T-helper 2 cell treated with Interferon-gamma antibody and Interleukin-4, amounts not matched to agents 5 μg/mL and 100 μg/mL, for 36 hours (primary cell): ENCODE results near the gene CH25H.

ENCODE experiments used
- DNase-seq: peaks from one replicate; pipeline ENCODE4 v3.0.0; 2021; ENCODE audit warnings: low spot score
- H3K27ac Mint-ChIP-seq: one replicate; pipeline ENCODE4 v1.8.0; 2021; ENCODE audit warnings: mild to moderate bottlenecking, mixed read lengths
- H3K27me3 Mint-ChIP-seq: one replicate; pipeline ENCODE4 v1.8.0; 2021; ENCODE audit warnings: low read depth, mixed read lengths
- H3K36me3 Mint-ChIP-seq: one replicate; pipeline ENCODE4 v1.8.0; 2021; ENCODE audit warnings: low read depth, mixed read lengths
- H3K4me1 Mint-ChIP-seq: one replicate; pipeline ENCODE4 v1.8.0; 2021; ENCODE audit warnings: low read depth, mixed read lengths
- H3K4me3 Mint-ChIP-seq: one replicate; pipeline ENCODE4 v1.8.0; 2022; ENCODE audit warnings: mild to moderate bottlenecking, moderate library complexity, mixed read lengths
- H3K9me3 Mint-ChIP-seq: one replicate; pipeline ENCODE4 v1.8.0; 2021; ENCODE audit warnings: mixed read lengths

CH25H gene

GRCh38 chr10:89217057-89217990 lies 10.2 kb upstream of the CH25H start:
- DNase-seq: peak; percentile 32
- Mint-ChIP-seq H3K4me3 (no peak overlapping the region), H3K4me1 (peaks cover 9% of the 10 kb centered on the region), H3K27ac (no peak overlapping the region), H3K36me3 (no peaks in the 10 kb centered on the region), H3K9me3 (no peaks in the 10 kb centered on the region), H3K27me3 (peaks cover 2% of the 10 kb centered on the region)

GRCh38 chr10:89216056-89216455 lies 8.9 kb upstream of the CH25H start:
- Mint-ChIP-seq H3K4me1 (peaks cover 10% of the 10 kb centered on the region), H3K36me3 (no peaks in the 10 kb centered on the region), H3K9me3 (no peaks in the 10 kb centered on the region), H3K27ac (no peak overlapping the region), H3K4me3 (no peak overlapping the region), H3K27me3 (peaks cover 6% of the 10 kb centered on the region)
- no peak for DNase-seq

- Mint-ChIP-seq H3K4me1 (peaks cover 10% of the 10 kb centered on the region), H3K4me3 (no peak overlapping the region), H3K36me3 (no peaks in the 10 kb centered on the region), H3K27me3 (peaks cover 12% of the 10 kb centered on the region), H3K9me3 (no peaks in the 10 kb centered on the region), H3K27ac (no peak overlapping the region)
- DNase-seq: no peak
These were observed 8.4 kb upstream of the CH25H start for GRCh38 chr10:89215511-89215910.

- no peak for DNase-seq
- Mint-ChIP-seq H3K36me3 (no peaks in the 10 kb centered on the region), H3K27me3 (peaks cover 20% of the 10 kb centered on the region), H3K9me3 (no peaks in the 10 kb centered on the region), H3K4me3 (no peak overlapping the region), H3K4me1 (peaks cover 10% of the 10 kb centered on the region), H3K27ac (no peak overlapping the region)
These were observed 7.5 kb upstream of the CH25H start for GRCh38 chr10:89214566-89215165.

- Mint-ChIP-seq H3K27me3 (peaks cover 32% of the 10 kb centered on the region), H3K27ac (no peak overlapping the region), H3K4me3 (no peak overlapping the region), H3K36me3 (no peaks in the 10 kb centered on the region), H3K4me1 (peaks cover 10% of the 10 kb centered on the region), H3K9me3 (no peaks in the 10 kb centered on the region)
- DNase-seq: no peak
These were observed 6.2 kb upstream of the CH25H start for GRCh38 chr10:89213191-89213808.

GRCh38 chr10:89210794-89211425 lies 3.8 kb upstream of the CH25H start:
- peaks cover 11% of the 10 kb centered on the region for H3K4me1 Mint-ChIP-seq
- DNase-seq: no peak

GRCh38 chr10:89209718-89210117 lies 2.6 kb upstream of the CH25H start:
- no peak overlapping the region for H3K4me3 Mint-ChIP-seq
- H3K27me3 Mint-ChIP-seq: peaks cover 41% of the 10 kb centered on the region
- no peaks in the 10 kb centered on the region for H3K36me3 Mint-ChIP-seq
- H3K27ac Mint-ChIP-seq: no peak overlapping the region
- DNase-seq: no peak
- no peaks in the 10 kb centered on the region for H3K9me3 Mint-ChIP-seq
- peaks cover 11% of the 10 kb centered on the region for H3K4me1 Mint-ChIP-seq

More at GRCh38 chr10:89210794-89211425, 3.8 kb upstream of the CH25H start:
- H3K27ac Mint-ChIP-seq: no peak overlapping the region
- no peaks in the 10 kb centered on the region for H3K36me3 Mint-ChIP-seq
- H3K27me3 Mint-ChIP-seq: peaks cover 41% of the 10 kb centered on the region
- H3K4me3 Mint-ChIP-seq: no peak overlapping the region
- no peaks in the 10 kb centered on the region for H3K9me3 Mint-ChIP-seq

- peak; percentile 20 for DNase-seq
- no peaks in the 10 kb centered on the region for H3K36me3 Mint-ChIP-seq
- peaks cover 41% of the 10 kb centered on the region for H3K27me3 Mint-ChIP-seq
- H3K4me3 Mint-ChIP-seq: peak overlapping the region; percentile 80
- H3K4me1 Mint-ChIP-seq: peaks cover 10% of the 10 kb centered on the region
- peak overlapping the region; percentile 23 for H3K27ac Mint-ChIP-seq
- no peaks in the 10 kb centered on the region for H3K9me3 Mint-ChIP-seq
These were observed 859 bp upstream of the CH25H start for GRCh38 chr10:89207801-89208551.

- DNase-seq: peak; percentile 9
- peak overlapping the region; percentile 80 for H3K4me3 Mint-ChIP-seq
- H3K27ac Mint-ChIP-seq: no peak overlapping the region
- H3K36me3 Mint-ChIP-seq: no peaks in the 10 kb centered on the region
- H3K27me3 Mint-ChIP-seq: peaks cover 39% of the 10 kb centered on the region
- peaks cover 7% of the 10 kb centered on the region for H3K4me1 Mint-ChIP-seq
- H3K9me3 Mint-ChIP-seq: no peaks in the 10 kb centered on the region
These were observed 526 bp downstream of the CH25H start for GRCh38 chr10:89206402-89207180.

- Mint-ChIP-seq H3K27me3 (peaks cover 25% of the 10 kb centered on the region), H3K4me3 (no peak overlapping the region), H3K4me1 (peaks cover 7% of the 10 kb centered on the region), H3K27ac (no peak overlapping the region), H3K9me3 (no peaks in the 10 kb centered on the region), H3K36me3 (no peaks in the 10 kb centered on the region)
- no peak for DNase-seq
These were observed 2.4 kb downstream of the CH25H start for GRCh38 chr10:89204621-89205185.

- Mint-ChIP-seq H3K4me1 (peaks cover 7% of the 10 kb centered on the region), H3K36me3 (no peaks in the 10 kb centered on the region), H3K27ac (no peak overlapping the region), H3K4me3 (no peak overlapping the region), H3K27me3 (peaks cover 19% of the 10 kb centered on the region), H3K9me3 (no peaks in the 10 kb centered on the region)
- no peak for DNase-seq
These were observed 3.9 kb downstream of the CH25H start for GRCh38 chr10:89203237-89203636.

GRCh38 chr10:89202033-89202425 lies 5.1 kb downstream of the CH25H start:
- Mint-ChIP-seq H3K4me1 (peaks cover 7% of the 10 kb centered on the region), H3K4me3 (no peak overlapping the region), H3K36me3 (no peaks in the 10 kb centered on the region), H3K9me3 (no peaks in the 10 kb centered on the region), H3K27me3 (peaks cover 13% of the 10 kb centered on the region), H3K27ac (no peak overlapping the region)
- no peak for DNase-seq
